ENCODE measurements around the gene TMEM178B.
"Not testable (repeated sequence)": the region's sequence is repeated elsewhere in the genome, so short reads cannot be mapped to it uniquely, and the experiment has no call there.

The TMEM178B gene

GRCh38 chr7:141147482-141147881 lies 73.6 kb downstream of the TMEM178B start:
- DNase-seq = no peak

- DNase-seq = no peak
Observed at GRCh38 chr7:141150465-141150864, 76.6 kb downstream of the TMEM178B start.

GRCh38 chr7:141151746-141152145 lies 77.9 kb downstream of the TMEM178B start:
- DNase-seq = no peak

- DNase-seq = no peak
Observed at GRCh38 chr7:141153231-141153630, 79.4 kb downstream of the TMEM178B start.

GRCh38 chr7:141154131-141154732 lies 80.4 kb downstream of the TMEM178B start:
- DNase-seq = no peak

- DNase-seq = no peak
Observed at GRCh38 chr7:141156407-141156806, 82.5 kb downstream of the TMEM178B start.

- DNase-seq = no peak
Observed at GRCh38 chr7:141157138-141157765, 83.4 kb downstream of the TMEM178B start.

GRCh38 chr7:141158561-141158960 lies 84.7 kb downstream of the TMEM178B start:
- no peak for DNase-seq

GRCh38 chr7:141160246-141160860 lies 86.5 kb downstream of the TMEM178B start:
- DNase-seq = no peak

- no peak for DNase-seq
Observed at GRCh38 chr7:141161550-141162535, 88.0 kb downstream of the TMEM178B start.

GRCh38 chr7:141165521-141165920 lies 91.7 kb downstream of the TMEM178B start:
- no peak for DNase-seq

- no peak for DNase-seq
Observed at GRCh38 chr7:141166926-141167325, 93.1 kb downstream of the TMEM178B start.

GRCh38 chr7:141167381-141167964 lies 93.6 kb downstream of the TMEM178B start:
- no peak for DNase-seq

- not testable (repeated sequence) for DNase-seq
Observed at GRCh38 chr7:141169157-141169556, 95.3 kb downstream of the TMEM178B start.

GRCh38 chr7:141175728-141176127 lies 101.9 kb downstream of the TMEM178B start:
- DNase-seq = not testable (repeated sequence)

- DNase-seq = not testable (repeated sequence)
Observed at GRCh38 chr7:141177120-141177519, 103.3 kb downstream of the TMEM178B start.

- DNase-seq = no peak
Observed at GRCh38 chr7:141178486-141179135, 104.7 kb downstream of the TMEM178B start.

GRCh38 chr7:141181812-141182211 lies 107.9 kb downstream of the TMEM178B start:
- no peak for DNase-seq

- DNase-seq = no peak
Observed at GRCh38 chr7:141184532-141185190, 110.8 kb downstream of the TMEM178B start.

GRCh38 chr7:141185369-141185967 lies 111.6 kb downstream of the TMEM178B start:
- DNase-seq = no peak

GRCh38 chr7:141189231-141189630 lies 115.4 kb downstream of the TMEM178B start:
- no peak for DNase-seq

Measured in stimulated activated naive CD4-positive, alpha-beta T cell treated with Interleukin-2 at 50 U/mL for 16 hours (primary cell).